HG03469 (cell line): ENCODE data around the gene HIP1.
"Not testable (repeated sequence)": the region's sequence is repeated elsewhere in the genome, so short reads cannot be mapped to it uniquely, and the experiment has no call there.

ENCODE experiments used
- ATAC-seq: cut with Tn5 transposase; IDR thresholded peaks from one replicate; pipeline ENCODE4 v1.9.1; 2021; ENCODE audit warnings: mild to moderate bottlenecking, moderate library complexity, moderate number of reproducible peaks; ENCODE audit not compliant: unreplicated experiment

Gene HIP1

GRCh38 chr7:75646571-75647102, 92.1 kb downstream of the HIP1 start:
- ATAC-seq, result no peak

- ATAC-seq, result no peak
These were observed 93.2 kb downstream of the HIP1 start for GRCh38 chr7:75645570-75645969.

GRCh38 chr7:75644589-75644988, 94.2 kb downstream of the HIP1 start:
- ATAC-seq, result no peak

GRCh38 chr7:75642810-75643486, 95.8 kb downstream of the HIP1 start:
- no peak for ATAC-seq

- no peak for ATAC-seq
These were observed 98.5 kb downstream of the HIP1 start for GRCh38 chr7:75640201-75640600.

- no peak for ATAC-seq
These were observed 98.9 kb downstream of the HIP1 start for GRCh38 chr7:75639886-75640190.

- ATAC-seq, result no peak
These were observed 99.5 kb downstream of the HIP1 start for GRCh38 chr7:75639071-75639885.

- no peak for ATAC-seq
These were observed 100.1 kb downstream of the HIP1 start for GRCh38 chr7:75638594-75639070.

GRCh38 chr7:75637854-75638593, 100.7 kb downstream of the HIP1 start:
- no peak for ATAC-seq

GRCh38 chr7:75635036-75635435, 103.7 kb downstream of the HIP1 start:
- ATAC-seq, result no peak

GRCh38 chr7:75632587-75632986, 106.2 kb downstream of the HIP1 start:
- ATAC-seq, result not testable (repeated sequence)

DNA sequence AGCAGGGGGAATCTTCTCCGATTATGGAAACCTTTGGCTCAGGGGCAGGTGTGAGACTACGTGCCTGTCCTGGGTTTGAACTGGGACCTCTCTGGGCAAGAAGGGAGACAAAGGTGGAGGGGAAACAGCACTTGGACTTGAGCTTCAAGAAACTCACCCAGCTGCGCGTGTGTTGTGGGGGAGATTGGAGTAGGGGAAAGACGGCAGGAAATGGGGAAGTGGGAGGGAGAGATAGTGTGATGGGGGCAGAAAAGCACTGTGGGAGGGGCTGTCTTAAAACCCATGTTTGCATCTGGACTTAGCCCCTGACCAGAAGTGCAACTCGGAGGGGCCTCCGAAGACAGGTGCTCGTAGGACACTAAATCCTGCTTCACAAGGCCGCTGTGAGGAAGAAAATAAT, 107.0 kb downstream of the HIP1 start:
- no peak for ATAC-seq

- ATAC-seq, result no peak
These were observed 108.2 kb downstream of the HIP1 start for GRCh38 chr7:75630549-75630948.

DNA sequence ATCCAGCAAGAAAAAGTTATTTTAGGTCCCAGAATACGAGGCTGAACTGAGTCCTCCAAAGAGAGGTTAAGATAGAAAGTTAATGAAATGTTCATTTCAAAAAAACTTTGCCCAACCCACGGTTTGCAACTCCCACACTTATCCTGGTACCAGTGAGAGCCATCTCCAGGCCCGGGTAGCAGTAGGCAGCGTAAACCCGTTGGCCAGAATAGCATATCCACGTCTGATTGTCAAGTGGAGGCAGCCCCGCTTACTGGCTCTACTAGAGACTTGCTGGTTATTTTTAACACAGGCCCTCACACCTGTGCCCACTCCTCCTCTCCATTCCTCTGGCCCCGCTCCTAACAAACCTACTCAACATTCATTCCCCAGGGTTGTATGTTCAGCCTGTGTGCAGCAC, 109.7 kb downstream of the HIP1 start:
- ATAC-seq, result no peak

- no peak for ATAC-seq
These were observed 110.7 kb downstream of the HIP1 start for GRCh38 chr7:75628055-75628454.

DNA sequence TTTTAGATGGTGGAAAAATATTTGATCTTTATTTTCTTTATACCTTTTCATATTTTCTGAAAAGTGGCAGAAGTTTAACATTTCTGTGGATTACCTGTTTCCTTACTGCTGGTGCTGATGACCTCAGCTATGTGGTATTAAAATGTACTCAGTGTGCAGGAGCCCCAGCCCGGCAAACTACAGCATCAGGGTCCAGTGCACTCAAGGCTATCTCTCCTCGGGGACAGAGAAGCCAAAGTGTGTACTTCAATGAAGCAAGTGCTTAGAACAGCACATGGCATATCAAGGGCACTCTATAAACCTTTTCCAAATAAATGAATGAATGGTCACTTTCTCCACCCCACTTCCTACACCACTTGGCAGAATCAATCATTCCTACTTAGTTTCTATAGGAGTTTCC, 111.8 kb downstream of the HIP1 start:
- ATAC-seq, result no peak

GRCh38 chr7:75625868-75626267, 112.9 kb downstream of the HIP1 start:
- no peak for ATAC-seq

DNA sequence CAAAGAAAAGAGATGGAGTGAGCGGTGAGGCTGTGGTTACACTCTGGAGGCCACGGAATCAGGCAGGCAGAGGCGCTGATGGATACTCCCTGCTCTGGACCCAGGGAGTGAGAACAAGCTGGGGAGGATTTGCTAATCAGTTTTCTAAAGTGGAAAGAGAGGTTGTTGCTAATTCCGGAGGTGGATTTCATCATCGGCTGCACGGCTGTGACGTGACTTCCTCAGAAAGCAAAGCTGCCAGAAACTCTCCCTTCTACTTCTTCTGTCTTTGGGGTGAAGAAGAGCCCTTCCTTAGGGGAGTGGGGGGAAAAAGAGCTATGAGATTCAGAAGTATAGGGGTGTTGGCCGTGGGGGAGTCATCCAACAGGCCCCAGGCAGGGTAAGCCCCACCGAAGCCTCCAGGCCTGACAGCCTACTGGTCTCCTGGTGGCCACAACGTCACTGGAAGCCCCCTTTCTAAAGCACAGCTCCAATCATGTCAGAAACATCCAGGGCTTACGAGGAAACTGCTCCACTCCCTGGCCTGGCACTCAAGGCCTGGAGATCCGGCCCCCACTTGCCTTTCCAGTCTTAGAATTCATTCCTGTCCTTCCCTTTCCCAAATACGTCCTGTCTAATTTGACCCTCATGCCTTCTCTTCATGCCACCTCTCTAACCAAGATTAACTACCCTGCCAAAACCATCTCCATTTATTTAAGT, 114.5 kb downstream of the HIP1 start:
- no peak for ATAC-seq

DNA sequence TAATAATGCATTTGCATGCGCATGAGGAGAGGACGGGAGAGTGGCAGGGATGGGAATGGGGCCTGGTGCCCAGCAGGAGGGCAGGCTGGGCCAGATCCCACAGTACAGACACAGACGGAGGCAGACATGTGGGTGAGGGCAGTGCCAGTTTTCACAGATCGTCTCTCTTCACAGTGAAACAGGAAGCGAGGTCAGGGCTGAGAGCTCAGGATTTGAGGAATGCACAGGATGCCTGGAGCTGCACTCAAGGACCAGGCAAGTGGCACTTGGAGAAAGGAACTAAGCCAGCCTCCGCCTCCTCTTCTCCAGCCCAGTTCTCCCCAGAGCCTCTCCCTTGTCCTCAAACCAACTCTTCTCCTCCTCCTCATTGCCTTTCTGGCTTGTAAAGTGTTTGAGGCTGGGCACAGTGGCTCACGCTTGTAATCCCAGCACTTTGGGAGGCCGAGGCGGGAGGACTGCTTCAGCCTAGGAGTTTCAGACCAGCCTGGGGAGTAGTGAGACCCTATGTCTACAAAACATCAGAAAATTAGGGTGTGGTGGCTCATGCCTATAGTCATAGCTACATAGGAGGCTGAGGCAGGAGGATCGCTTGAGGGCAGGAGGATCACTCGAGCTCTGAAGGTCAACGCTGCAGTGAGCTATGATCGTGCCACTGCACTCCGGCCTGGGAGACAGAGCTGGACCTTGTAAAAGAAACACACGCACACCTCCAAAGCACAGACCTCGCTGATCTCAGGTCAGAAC, 115.2 kb downstream of the HIP1 start:
- no peak for ATAC-seq

DNA sequence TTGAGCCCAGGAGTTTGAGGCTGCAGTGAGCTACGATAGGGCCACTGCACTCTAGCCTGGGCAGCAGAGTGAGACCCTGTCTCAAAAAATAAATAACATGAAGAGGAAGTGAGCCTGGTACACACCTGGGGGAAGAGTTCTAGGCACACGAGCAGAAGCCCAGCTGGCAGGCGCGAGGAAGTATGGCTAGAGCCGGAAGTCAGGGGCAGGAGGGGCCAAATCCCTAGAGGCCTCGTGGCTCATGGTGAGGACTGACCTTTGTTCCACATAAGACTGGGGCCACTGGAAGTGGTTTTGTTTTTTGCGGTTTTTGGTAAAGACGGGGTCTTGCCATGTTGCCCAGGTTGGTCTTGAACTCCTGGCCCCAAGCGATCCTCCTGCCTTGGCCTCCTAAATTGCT, 117.6 kb downstream of the HIP1 start:
- ATAC-seq, result no peak
